ENCODE results near the gene NTRK1.

The NTRK1 gene

GRCh38 chr1:156860628-156861423, at the start of gene NTRK1:
NTRK1 (plus strand) TSS chr1:156860865; CDS start chr1:156860935, 70 bp downstream.
- peak within 1 kb of the TSS; percentile 2 for H3K4me3 ChIP-seq (ENCODE audit: low read depth, low read length)

DNA sequence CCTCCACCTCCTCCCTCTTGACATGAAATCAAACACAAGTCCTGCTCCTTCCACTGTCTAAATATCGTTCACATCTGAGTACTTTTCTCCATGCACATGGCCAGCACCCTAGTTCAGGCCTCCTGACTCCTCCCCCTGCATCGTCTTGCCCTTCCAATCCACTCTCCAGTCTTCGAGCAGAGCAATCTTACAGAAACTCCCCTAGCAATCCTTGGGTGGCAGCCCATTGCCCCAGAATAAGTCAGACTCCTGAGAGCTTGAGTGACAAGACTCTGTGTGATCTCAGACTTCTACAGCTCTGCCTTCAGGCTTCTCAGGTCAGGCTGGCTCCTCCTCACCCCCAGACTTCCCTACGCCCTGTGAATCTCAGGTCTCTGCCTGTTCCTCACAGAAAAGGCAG, 49.5 kb upstream of the NTRK1 start:
- TF ChIP-seq CTCF (IDR thresholded peaks at IDR 0.05; ENCODE audit: borderline replicate concordance, insufficient read depth, low read depth, low read length), result no peak
- no peak overlapping the region for H3K4me3 ChIP-seq (ENCODE audit: low read depth, low read length)

More at GRCh38 chr1:156860628-156861423, at the start of gene NTRK1:
- no peak for TF ChIP-seq CTCF (IDR thresholded peaks at IDR 0.05; ENCODE audit: borderline replicate concordance, insufficient read depth, low read depth, low read length)

GRCh38 chr1:156812293-156812990, 48.2 kb upstream of the NTRK1 start:
- TF ChIP-seq CTCF (IDR thresholded peaks at IDR 0.05; ENCODE audit: borderline replicate concordance, insufficient read depth, low read depth, low read length), result no peak
- H3K4me3 ChIP-seq (ENCODE audit: low read depth, low read length), result no peak overlapping the region

- no peak for TF ChIP-seq CTCF (IDR thresholded peaks at IDR 0.05; ENCODE audit: borderline replicate concordance, insufficient read depth, low read depth, low read length)
- no peak overlapping the region for H3K4me3 ChIP-seq (ENCODE audit: low read depth, low read length)
Observed at GRCh38 chr1:156813298-156813697, 47.4 kb upstream of the NTRK1 start.

- peak; percentile 77 for TF ChIP-seq CTCF (IDR thresholded peaks at IDR 0.05; ENCODE audit: borderline replicate concordance, insufficient read depth, low read depth, low read length)
- H3K4me3 ChIP-seq (ENCODE audit: low read depth, low read length), result peak overlapping the region; percentile 43
Observed at GRCh38 chr1:156813750-156814570, 46.7 kb upstream of the NTRK1 start.

DNA sequence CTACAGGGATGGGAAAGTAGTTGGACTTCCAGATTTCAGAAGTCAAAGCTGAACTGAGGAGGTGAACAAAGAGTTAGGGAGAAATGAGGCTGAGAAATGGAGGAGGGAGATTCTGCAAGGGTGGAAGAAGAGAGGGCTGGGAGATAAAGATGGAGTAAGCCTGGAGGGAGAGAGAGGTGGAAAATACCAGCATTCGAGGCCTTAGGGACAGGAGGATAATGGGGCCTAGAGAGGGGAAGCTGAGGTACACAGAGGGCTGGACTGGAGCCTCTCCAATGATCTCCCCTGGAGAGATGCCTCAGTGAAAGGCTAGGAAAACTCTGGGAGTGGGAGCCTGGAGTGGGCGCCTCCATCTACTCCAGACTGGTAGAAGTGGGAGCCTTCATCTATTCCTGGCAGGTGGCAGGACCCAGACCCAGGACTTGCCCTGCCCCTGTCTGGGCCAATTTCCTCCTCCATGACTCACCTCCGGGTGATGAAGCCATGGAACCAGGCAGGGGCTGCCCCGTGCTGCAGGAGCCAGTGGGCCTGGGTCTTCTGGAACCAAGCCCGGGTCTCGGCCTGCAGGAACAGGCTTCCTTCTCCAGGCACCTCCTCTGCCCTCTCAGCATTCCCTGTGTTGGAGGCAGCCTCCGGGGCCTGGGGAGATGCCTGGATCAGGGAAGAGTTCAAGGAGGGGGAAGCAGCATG, 45.9 kb upstream of the NTRK1 start:
- TF ChIP-seq CTCF (IDR thresholded peaks at IDR 0.05; ENCODE audit: borderline replicate concordance, insufficient read depth, low read depth, low read length), result no peak

More for the DNA sequence above, 45.9 kb upstream of the NTRK1 start:
- H3K4me3 ChIP-seq (ENCODE audit: low read depth, low read length), result no peak overlapping the region

Measured in GM12875 (cell line).